ENCODE results near the gene CAPG. TPM values are rescaled to one million over a fixed set of nuclear protein-coding genes. Genes with fewer than 3 reads are reported as not detected.
"Not testable (repeated sequence)": the region's sequence is repeated elsewhere in the genome, so short reads cannot be mapped to it uniquely, and the experiment has no call there.

Gene CAPG
- total and polyA plus RNA-seq, 2 experiments from 2014 or later: 13.0 to 14.0 TPM

DNA sequence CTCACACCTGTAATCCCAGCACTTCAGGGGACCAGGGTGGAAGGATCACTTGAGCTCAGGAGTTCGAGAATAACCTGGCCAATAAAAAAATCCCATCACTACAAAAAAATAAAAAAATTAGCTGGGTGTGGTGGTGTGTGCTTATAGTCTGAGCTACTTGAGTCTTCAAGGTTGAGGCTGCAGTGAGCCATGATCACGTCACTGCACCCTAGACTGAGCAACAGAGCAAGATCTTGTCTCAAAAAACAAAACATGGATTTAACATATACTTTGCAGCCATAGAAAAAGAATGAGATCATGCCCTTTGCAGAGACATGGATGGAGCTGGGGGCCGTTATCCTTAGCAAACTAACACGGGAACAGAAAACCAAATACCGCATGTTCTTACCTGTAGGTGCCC, 30.6 kb upstream of the CAPG start:
- no peaks in the 10 kb centered on the region for H3K36me3 ChIP-seq
- no peak overlapping the region for H3K4me3 ChIP-seq
- TF ChIP-seq, protein P1, sequence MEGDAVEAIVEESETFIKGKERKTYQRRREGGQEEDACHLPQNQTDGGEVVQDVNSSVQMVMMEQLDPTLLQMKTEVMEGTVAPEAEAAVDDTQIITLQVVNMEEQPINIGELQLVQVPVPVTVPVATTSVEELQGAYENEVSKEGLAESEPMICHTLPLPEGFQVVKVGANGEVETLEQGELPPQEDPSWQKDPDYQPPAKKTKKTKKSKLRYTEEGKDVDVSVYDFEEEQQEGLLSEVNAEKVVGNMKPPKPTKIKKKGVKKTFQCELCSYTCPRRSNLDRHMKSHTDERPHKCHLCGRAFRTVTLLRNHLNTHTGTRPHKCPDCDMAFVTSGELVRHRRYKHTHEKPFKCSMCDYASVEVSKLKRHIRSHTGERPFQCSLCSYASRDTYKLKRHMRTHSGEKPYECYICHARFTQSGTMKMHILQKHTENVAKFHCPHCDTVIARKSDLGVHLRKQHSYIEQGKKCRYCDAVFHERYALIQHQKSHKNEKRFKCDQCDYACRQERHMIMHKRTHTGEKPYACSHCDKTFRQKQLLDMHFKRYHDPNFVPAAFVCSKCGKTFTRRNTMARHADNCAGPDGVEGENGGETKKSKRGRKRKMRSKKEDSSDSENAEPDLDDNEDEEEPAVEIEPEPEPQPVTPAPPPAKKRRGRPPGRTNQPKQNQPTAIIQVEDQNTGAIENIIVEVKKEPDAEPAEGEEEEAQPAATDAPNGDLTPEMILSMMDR (IDR thresholded peaks at IDR 0.05; ENCODE audit: low read depth, low read length): no peak
- DNase-seq (ENCODE audit: low read depth in 1 of 2, low spot score in 1 of 2): no peak
- H3K9me3 ChIP-seq (ENCODE audit: low read depth): no peaks in the 10 kb centered on the region
- no peak overlapping the region for H3K27ac ChIP-seq
- H3K4me1 ChIP-seq (ENCODE audit: low read depth): peaks cover 12% of the 10 kb centered on the region
- H3K27me3 ChIP-seq: no peaks in the 10 kb centered on the region

DNA sequence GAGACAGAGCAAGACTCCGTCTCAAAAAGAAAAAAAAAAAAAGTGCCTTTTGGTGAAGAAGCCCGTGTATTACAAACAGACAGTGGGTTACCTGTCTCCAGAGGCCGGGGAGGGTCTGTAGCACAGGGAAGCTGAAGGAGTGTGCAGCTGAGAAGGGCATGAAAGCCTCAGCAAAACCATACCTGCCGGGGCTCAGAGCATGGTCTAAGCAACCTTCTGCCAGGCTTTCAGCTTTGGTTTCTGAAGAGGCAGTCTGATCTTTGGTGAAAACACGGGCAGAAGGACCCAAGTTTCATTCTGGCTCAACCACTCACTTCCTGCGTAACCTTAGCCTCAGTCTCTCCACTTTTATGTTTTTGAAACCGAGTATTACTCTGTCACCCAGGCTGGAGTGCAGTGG, 29.8 kb upstream of the CAPG start:
- TF ChIP-seq, protein P1 (IDR thresholded peaks at IDR 0.05; ENCODE audit: low read depth, low read length): no peak
- DNase-seq (ENCODE audit: low read depth in 1 of 2, low spot score in 1 of 2): no peak
- Histone ChIP-seq H3K9me3 (ENCODE audit: low read depth) (no peaks in the 10 kb centered on the region), H3K27me3 (no peaks in the 10 kb centered on the region), H3K36me3 (no peaks in the 10 kb centered on the region), H3K4me3 (no peak overlapping the region), H3K27ac (no peak overlapping the region), H3K4me1 (ENCODE audit: low read depth) (peaks cover 12% of the 10 kb centered on the region)

DNA sequence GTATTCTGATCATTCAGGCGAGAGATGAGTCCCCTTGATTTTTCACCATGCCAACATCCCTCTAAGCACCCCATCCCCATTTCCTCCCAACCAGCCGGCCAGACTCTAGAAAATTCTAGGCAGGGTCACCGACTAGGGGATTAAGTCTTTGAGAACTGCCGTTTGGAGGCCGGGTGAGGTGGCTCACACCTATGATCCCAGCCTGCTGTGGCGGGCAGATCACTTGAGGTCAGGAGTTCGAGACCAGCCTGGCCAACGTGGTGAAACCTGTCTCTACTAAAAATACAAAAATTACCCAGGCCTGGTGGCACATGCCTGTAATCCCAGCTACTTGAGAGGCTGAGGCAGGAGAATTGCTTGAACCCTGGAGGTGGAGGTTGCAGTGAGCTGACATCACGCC, 29.4 kb upstream of the CAPG start:
- H3K9me3 ChIP-seq (ENCODE audit: low read depth); DNase-seq (ENCODE audit: low read depth in 1 of 2, low spot score in 1 of 2); H3K4me3 ChIP-seq; H3K36me3 ChIP-seq; H3K27me3 ChIP-seq; H3K27ac ChIP-seq: not testable (repeated sequence)
- peaks cover 12% of the 10 kb centered on the region for H3K4me1 ChIP-seq (ENCODE audit: low read depth)

DNA sequence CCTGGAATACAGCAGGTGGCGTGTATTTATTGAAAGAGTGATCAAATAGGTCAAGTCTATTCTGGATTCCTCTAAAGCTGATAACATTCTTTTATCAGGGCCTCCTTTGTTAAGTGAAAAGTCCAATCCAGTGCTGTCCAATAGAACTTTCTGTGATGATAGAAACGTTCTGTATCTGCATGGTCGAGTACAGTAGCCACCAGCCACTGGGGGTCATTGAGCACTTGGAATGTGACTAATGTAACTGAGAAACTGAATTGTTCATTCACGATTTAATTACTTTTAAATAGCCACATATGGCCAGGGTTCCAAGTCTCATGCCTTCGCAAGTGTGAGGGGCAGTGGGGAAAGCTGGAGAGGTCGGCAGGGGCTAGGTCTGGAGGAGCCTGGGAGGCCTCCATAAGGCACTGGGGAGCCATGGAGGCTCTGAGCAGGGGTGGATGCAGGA, 28.9 kb upstream of the CAPG start:
- no peak overlapping the region for H3K27ac ChIP-seq
- H3K9me3 ChIP-seq (ENCODE audit: low read depth): no peaks in the 10 kb centered on the region
- no peak for DNase-seq (ENCODE audit: low read depth in 1 of 2, low spot score in 1 of 2)
- no peaks in the 10 kb centered on the region for H3K36me3 ChIP-seq
- no peak overlapping the region for H3K4me3 ChIP-seq
- peaks cover 12% of the 10 kb centered on the region for H3K4me1 ChIP-seq (ENCODE audit: low read depth)
- TF ChIP-seq, protein P1 (IDR thresholded peaks at IDR 0.05; ENCODE audit: low read depth, low read length): no peak
- no peaks in the 10 kb centered on the region for H3K27me3 ChIP-seq

DNA sequence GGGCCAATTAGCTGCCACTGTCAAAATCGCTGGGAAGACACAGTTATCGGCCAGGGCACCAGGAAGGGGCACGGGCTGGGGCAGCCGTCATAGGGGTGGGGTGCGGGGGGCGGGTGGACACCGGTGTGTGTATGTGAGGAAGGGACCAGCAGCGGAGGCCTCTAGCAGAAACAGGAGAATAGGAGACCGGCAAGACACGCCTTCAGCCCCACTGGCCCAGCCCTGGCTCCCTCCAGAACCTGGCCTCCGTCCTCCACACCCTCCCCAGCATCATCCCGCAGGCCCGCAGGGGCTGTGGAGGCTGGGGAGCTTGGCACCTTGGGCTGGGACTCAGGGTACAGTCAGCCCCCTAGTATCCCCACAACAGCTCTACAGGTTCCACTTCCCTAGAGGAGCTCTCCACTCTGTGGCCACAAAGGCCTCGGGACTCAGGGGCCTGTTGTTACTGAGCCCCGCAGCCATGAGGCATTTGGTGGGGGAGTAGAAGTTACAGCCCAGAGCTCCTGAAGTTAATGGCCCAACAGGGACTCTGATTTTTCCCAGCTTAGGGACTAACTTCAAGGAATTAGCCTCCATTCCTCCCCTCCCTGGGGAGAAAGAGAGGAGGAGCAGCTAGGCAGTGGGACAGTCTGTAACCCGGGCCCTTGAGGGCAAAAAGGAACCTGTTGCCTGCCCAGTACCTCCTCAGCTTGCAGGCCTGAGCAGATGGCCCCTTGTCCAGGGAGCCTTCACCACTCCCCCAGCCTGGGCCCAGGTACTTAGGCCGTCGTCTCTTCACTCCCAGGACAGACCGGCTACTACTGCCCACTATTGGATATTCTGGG, 28.2 kb upstream of the CAPG start:
- TF ChIP-seq, protein P1 (IDR thresholded peaks at IDR 0.05; ENCODE audit: low read depth, low read length): no peak
- peaks cover 12% of the 10 kb centered on the region for H3K4me1 ChIP-seq (ENCODE audit: low read depth)
- no peak for DNase-seq (ENCODE audit: low read depth in 1 of 2, low spot score in 1 of 2)

DNA sequence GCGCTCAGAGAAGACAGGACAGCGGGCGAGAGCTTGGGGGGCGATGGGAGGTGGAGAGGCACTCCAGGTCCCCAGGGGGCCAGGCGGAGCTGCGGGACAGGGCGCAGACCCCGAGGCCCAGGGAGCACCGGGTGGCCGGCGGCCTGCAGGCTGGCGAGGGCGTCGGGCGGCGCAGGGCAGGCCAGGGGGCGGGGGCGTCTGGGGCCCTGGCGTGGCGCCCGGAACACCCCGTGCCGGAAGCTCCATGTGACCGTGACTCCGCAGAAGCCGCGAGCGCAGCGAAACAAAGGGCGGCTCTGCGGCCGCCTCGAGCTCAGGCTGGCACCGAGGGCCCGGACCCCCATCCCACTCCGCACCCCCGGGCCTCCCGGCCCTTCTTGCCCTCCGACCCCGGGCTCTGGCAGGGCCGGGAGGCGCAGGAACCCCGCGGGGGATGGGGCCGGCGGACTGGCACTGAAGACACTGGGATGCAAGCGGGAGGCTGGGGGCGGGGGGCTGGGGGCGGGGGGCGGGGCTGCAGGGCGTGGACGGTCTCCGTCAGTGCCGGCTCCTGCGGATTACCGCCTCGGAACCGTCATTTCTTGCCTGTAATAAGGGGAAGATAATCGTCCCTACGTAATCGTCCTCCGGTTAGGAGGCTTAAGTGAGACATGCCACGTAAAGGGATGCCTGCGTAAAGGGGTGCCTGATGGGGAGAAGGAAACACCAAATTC, 27.5 kb upstream of the CAPG start:
- TF ChIP-seq, protein P1 (IDR thresholded peaks at IDR 0.05; ENCODE audit: low read depth, low read length): no peak
- Histone ChIP-seq H3K27ac (peak overlapping the region; percentile 46), H3K27me3 (no peaks in the 10 kb centered on the region), H3K4me3 (peak overlapping the region; percentile 16), H3K36me3 (no peaks in the 10 kb centered on the region), H3K4me1 (ENCODE audit: low read depth) (peaks cover 12% of the 10 kb centered on the region), H3K9me3 (ENCODE audit: low read depth) (no peaks in the 10 kb centered on the region)
- peak; percentile 73 to 90 for DNase-seq (ENCODE audit: low read depth in 1 of 2, low spot score in 1 of 2)

More for the DNA sequence above, 28.2 kb upstream of the CAPG start:
- H3K9me3 ChIP-seq (ENCODE audit: low read depth): no peaks in the 10 kb centered on the region
- no peaks in the 10 kb centered on the region for H3K27me3 ChIP-seq
- peak overlapping the region; percentile 46 for H3K27ac ChIP-seq
- H3K36me3 ChIP-seq: no peaks in the 10 kb centered on the region
- peak overlapping the region; percentile 16 for H3K4me3 ChIP-seq

Measured in cardiac muscle cell (in vitro differentiated cells and primary cell).